OCI-LY7 (cell line): Measurements from ENCODE around the gene MALL. TPM values are rescaled to one million over a fixed set of nuclear protein-coding genes. Genes with fewer than 3 reads are reported as not detected.
"Not testable (repeated sequence)": the region's sequence is repeated elsewhere in the genome, so short reads cannot be mapped to it uniquely, and the experiment has no call there.

ENCODE experiments used
- BruUV-seq: library from RNA; stranded (reverse); fragments of 400-500 nt; replicated peaks from 2 replicates; lab custom pipeline; 2021; lab: Mats Ljungman, UMichigan
- CTCF ChIA-PET: fragments of 300-600 bp; sonication (Branson Sonifier 250); formaldehyde crosslinking; loops from one replicate; lab custom pipeline; 2022; ENCODE audit warnings: antibody characterized with exemption; ENCODE audit not compliant: unreplicated experiment; lab: Charles Lee
- POLR2A ChIA-PET: fragments of 300-600 bp; sonication (Branson Sonifier 250); formaldehyde crosslinking; loops from one replicate; lab custom pipeline; 2022; ENCODE audit warnings: antibody characterized with exemption; lab: Charles Lee
- DNase-seq: peaks from one replicate; pipeline ENCODE4 v3.0.0-alpha.2; 2015; ENCODE audit warnings: low spot score
- H2AFZ ChIP-seq: fragments of 200-600 bp; sonication (generic), shearing (Covaris generic); 2 replicates; pipeline ENCODE4 v1.6.1; 2014; ENCODE audit warnings: mild to moderate bottlenecking, antibody characterized with exemption, low read length, moderate library complexity
- H3K27ac ChIP-seq: fragments of 200-600 bp; sonication (generic); 2 replicates; pipeline ENCODE4 v1.5.1; 2014; ENCODE audit warnings: mixed run types, low read depth, mild to moderate bottlenecking, moderate library complexity, low read length, inconsistent platforms; ENCODE audit not compliant: poor library complexity, severe bottlenecking
- H3K36me3 ChIP-seq: fragments of 200-600 bp; sonication (generic); 2 replicates; pipeline ENCODE4 v1.6.1; 2014; ENCODE audit warnings: mild to moderate bottlenecking, antibody characterized with exemption, low read length, moderate library complexity, mixed read lengths; ENCODE audit not compliant: insufficient read depth
- H3K4me1 ChIP-seq: fragments of 200-600 bp; sonication (generic); 2 replicates; pipeline ENCODE4 v1.5.1; 2014; ENCODE audit warnings: mild to moderate bottlenecking, low read length; ENCODE audit not compliant: insufficient read depth, poor library complexity, severe bottlenecking
- H3K4me2 ChIP-seq: fragments of 200-600 bp; sonication (generic); 2 replicates; pipeline ENCODE4 v1.6.1; 2014; ENCODE audit warnings: mild to moderate bottlenecking, low read length
- H3K4me3 ChIP-seq: fragments of 200-600 bp; sonication (generic); 2 replicates; pipeline ENCODE4 v1.5.1; 2014; ENCODE audit warnings: mild to moderate bottlenecking, low read depth, low read length; ENCODE audit not compliant: poor library complexity, severe bottlenecking
- H3K79me2 ChIP-seq: fragments of 200-600 bp; sonication (generic); 2 replicates; pipeline ENCODE4 v1.6.1; 2016; ENCODE audit warnings: low read depth, mild to moderate bottlenecking, low read length, moderate library complexity, mixed read lengths; ENCODE audit not compliant: insufficient read depth
- H3K9me2 ChIP-seq: fragments of 200-600 bp; sonication (generic); 2 replicates; pipeline ENCODE4 v1.6.1; 2016; ENCODE audit warnings: mild to moderate bottlenecking, low read length, mixed read lengths; ENCODE audit not compliant: insufficient read depth
- H3K9me3 ChIP-seq: fragments of 200-600 bp; sonication (generic); 2 replicates; pipeline ENCODE4 v1.6.1; 2014; ENCODE audit warnings: mild to moderate bottlenecking, mixed run types, low read length, mixed read lengths
- H4K20me1 ChIP-seq: fragments of 200-600 bp; sonication (generic); 2 replicates; pipeline ENCODE4 v1.6.1; 2014; ENCODE audit warnings: mild to moderate bottlenecking, antibody characterized with exemption, low read length, moderate library complexity, mixed read lengths; ENCODE audit not compliant: insufficient read depth
- intact Hi-C: fragments of 100-400 bp; cut with micrococcal nuclease; formaldehyde crosslinking; loops from one replicate; pipeline ENCODE4 v1.10.0; 2022; ENCODE audit not compliant: unreplicated experiment
- microRNA-seq: library from miRNA; unstranded; fragments of <30 nt; microRNA quantifications from one replicate; pipeline ENCODE4 v1.2.0, GENCODE V29; 2022; ENCODE audit warnings: borderline replicate concordance
- small RNA-seq: library from RNA; depleted of rRNA; stranded (forward); fragments of <200 nt; gene quantifications from one replicate; pipeline ENCODE3, GENCODE V24; 2014
- total RNA-seq, 2 experiments: library from RNA; depleted of rRNA in 1 of 2; stranded (reverse); fragments of >200 nt in 1 of 2; shearing (Covaris generic) in 1 of 2; gene quantifications; 2 replicates each; pipeline ENCODE4 v1.2.3, GENCODE V29; 2014 to 2022

The MALL gene
- total RNA-seq, 2 experiments from 2014 or later: not detected

- H3K36me3 ChIP-seq, CTCF ChIA-PET, H3K9me3 ChIP-seq, H3K4me3 ChIP-seq, H2AFZ ChIP-seq, H3K4me2 ChIP-seq, POLR2A ChIA-PET, H3K4me1 ChIP-seq, H3K27ac ChIP-seq, intact Hi-C loops, BruUV-seq, DNase-seq, H3K9me2 ChIP-seq, H4K20me1 ChIP-seq, H3K79me2 ChIP-seq: not testable (repeated sequence)
Observed at GRCh38 chr2:110041941-110042660, 73.5 kb downstream of the MALL start.

GRCh38 chr2:110037336-110037735 is 78.3 kb downstream of the MALL start:
- H3K9me2 ChIP-seq, DNase-seq, H2AFZ ChIP-seq, CTCF ChIA-PET, H3K36me3 ChIP-seq, H4K20me1 ChIP-seq, BruUV-seq, H3K79me2 ChIP-seq, intact Hi-C loops, H3K27ac ChIP-seq, H3K4me2 ChIP-seq, H3K4me1 ChIP-seq, H3K9me3 ChIP-seq, H3K4me3 ChIP-seq, POLR2A ChIA-PET: not testable (repeated sequence)

GRCh38 chr2:110035384-110035783 is 80.2 kb downstream of the MALL start:
- H3K9me3 ChIP-seq, H3K4me2 ChIP-seq, DNase-seq, POLR2A ChIA-PET, H3K79me2 ChIP-seq, H3K9me2 ChIP-seq, BruUV-seq, H3K4me1 ChIP-seq, CTCF ChIA-PET, H3K27ac ChIP-seq, H3K4me3 ChIP-seq, intact Hi-C loops, H3K36me3 ChIP-seq, H2AFZ ChIP-seq, H4K20me1 ChIP-seq: not testable (repeated sequence)

GRCh38 chr2:110034935-110035334 is 80.7 kb downstream of the MALL start:
- H3K9me3 ChIP-seq, POLR2A ChIA-PET, DNase-seq, H3K36me3 ChIP-seq, H3K4me2 ChIP-seq, H2AFZ ChIP-seq, CTCF ChIA-PET, intact Hi-C loops, H3K4me3 ChIP-seq, H3K9me2 ChIP-seq, BruUV-seq, H3K27ac ChIP-seq, H4K20me1 ChIP-seq, H3K4me1 ChIP-seq, H3K79me2 ChIP-seq: not testable (repeated sequence)

Small RNA genes lying within 50 kb of the gene (microRNA-seq; reads per million reads assigned to microRNA genes)
- gene MIR4267 (not detected), gene MIR4436B1 (not detected)

Small RNA genes lying within 50 kb of the gene (small RNA-seq; reads per million reads assigned to genes)
- gene MIR4267 (not detected), gene MIR4436B1 (not detected)

Other genes starting within 250 kb of the MALL start
- 1.1 and 1.8 TPM in 2 replicates for gene LIMS3, start 217.1 kb downstream of the MALL start, total RNA-seq (2014; rRNA removed; shearing (Covaris generic))
- 1.9 and 2.1 TPM in 2 replicates for gene LIMS3, start 217.1 kb downstream of the MALL start, total RNA-seq (2022)
- gene NPHP1, start 89.2 kb upstream of the MALL start, total RNA-seq (2014; rRNA removed; shearing (Covaris generic)): 0.85 and 1.6 TPM in 2 replicates
- 1.2 and 2.0 TPM in 2 replicates for gene NPHP1, start 89.2 kb upstream of the MALL start, total RNA-seq (2022)
- 0.69 and 1.1 TPM in 2 replicates for gene MTLN, start 96.7 kb upstream of the MALL start, total RNA-seq (2014; rRNA removed; shearing (Covaris generic))
- 8.5 and 11.0 TPM in 2 replicates for gene MTLN, start 96.7 kb upstream of the MALL start, total RNA-seq (2022)